Ureter (tissue), 1 donor: Measurements from ENCODE around the gene MYOG. TPM values are rescaled to one million over a fixed set of nuclear protein-coding genes. Genes with fewer than 3 reads are reported as not detected.

Source experiments
- total RNA-seq: library from RNA; stranded (reverse); gene quantifications from one replicate; pipeline ENCODE4 v1.2.4, GENCODE V29; 2023
- donor health status: DM: yes; HTN: yes; CAD: no.

Gene MYOG
- total RNA-seq, 1 donor from 2014 or later, result not detected

Other genes with a start within 250 kb of the MYOG start
- 6.9 TPM for gene RABIF, start 196.9 kb downstream of the MYOG start, total RNA-seq
- gene KLHL12, start 158.8 kb downstream of the MYOG start, total RNA-seq, result 35.4 TPM
- 86.0 TPM for gene ADIPOR1, start 127.7 kb downstream of the MYOG start, total RNA-seq
- gene CYB5R1, start 118.8 kb downstream of the MYOG start, total RNA-seq, result 142 TPM
- gene TMEM183A, start 78.6 kb downstream of the MYOG start, total RNA-seq, result 50.7 TPM
- 2.4 TPM for gene PPFIA4, start 59.5 kb downstream of the MYOG start, total RNA-seq
- 1.5 TPM for gene ADORA1, start 41.7 kb upstream of the MYOG start, total RNA-seq
- gene MYBPH, start 89.8 kb upstream of the MYOG start, total RNA-seq, result not detected
- gene CHI3L1, start 100.7 kb upstream of the MYOG start, total RNA-seq, result 8.8 TPM
- gene CHIT1, start 143.7 kb upstream of the MYOG start, total RNA-seq, result 6.6 TPM
- gene BTG2, start 219.5 kb upstream of the MYOG start, total RNA-seq, result 199 TPM